GM13976 (cell line): ENCODE data around the gene PRPSAP2.
"Not testable (repeated sequence)": the region's sequence is repeated elsewhere in the genome, so short reads cannot be mapped to it uniquely, and the experiment has no call there.

Experiments used
- DNase-seq: peaks from one replicate; pipeline ENCODE4 v3.0.0; 2012; ENCODE audit warnings: low spot score
- CTCF ChIP-seq: IDR thresholded peaks from 2 replicates; pipeline ENCODE4 v1.5.1; 2012; ENCODE audit warnings: borderline replicate concordance, mild to moderate bottlenecking; ENCODE audit not compliant: insufficient read depth; ENCODE audit errors: extremely low read depth, missing control alignments, control extremely low read depth
- in situ Hi-C: fragments of 300-500 bp; cut with MboI; formaldehyde crosslinking; loops from one replicate; pipeline ENCODE4 v1.12.0; 2022; ENCODE audit warnings: low sequenced_read_pairs, mixed read lengths, inconsistent platforms; ENCODE audit not compliant: unreplicated experiment

The PRPSAP2 gene

GRCh38 chr17:18921912-18922451, 64.1 kb downstream of the PRPSAP2 start:
- in situ Hi-C loops = no loop called here

GRCh38 chr17:18922596-18922995, 64.7 kb downstream of the PRPSAP2 start:
- DNase-seq, in situ Hi-C loops: not testable (repeated sequence)

More at GRCh38 chr17:18921912-18922451, 64.1 kb downstream of the PRPSAP2 start:
- no peak for TF ChIP-seq CTCF
- DNase-seq = peak; percentile 66

- in situ Hi-C loops = loop anchor here (25.0 kb wide), 1 partner anchor 113 kb away; no protein-coding TSS in a partner anchor
- DNase-seq = peak; percentile 33
- TF ChIP-seq CTCF = no peak
These were observed 67.3 kb downstream of the PRPSAP2 start for GRCh38 chr17:18925187-18925586.

GRCh38 chr17:18928628-18929125, 70.7 kb downstream of the PRPSAP2 start:
- no peak for DNase-seq
- no peak for TF ChIP-seq CTCF
- in situ Hi-C loops = loop anchor here (25.0 kb wide), 1 partner anchor 116 kb away; no protein-coding TSS in a partner anchor

- peak; percentile 26 for DNase-seq
- in situ Hi-C loops = loop anchor here (25.0 kb wide), 1 partner anchor 120 kb away; no protein-coding TSS in a partner anchor
- TF ChIP-seq CTCF = no peak
These were observed 74.6 kb downstream of the PRPSAP2 start for GRCh38 chr17:18932360-18933055.

GRCh38 chr17:18933102-18934058, 75.4 kb downstream of the PRPSAP2 start:
- TF ChIP-seq CTCF = no peak
- in situ Hi-C loops = loop anchor here (25.0 kb wide), 1 partner anchor 121 kb away; no protein-coding TSS in a partner anchor
- peak; percentile 33 for DNase-seq
